ENCODE results near the gene TACR3. TPM values are rescaled to one million over a fixed set of nuclear protein-coding genes. Genes with fewer than 3 reads are reported as not detected.
A peak's percentile ranks its signal among the peaks of the same experiment; 100 is the strongest.

TACR3 gene, protein sequence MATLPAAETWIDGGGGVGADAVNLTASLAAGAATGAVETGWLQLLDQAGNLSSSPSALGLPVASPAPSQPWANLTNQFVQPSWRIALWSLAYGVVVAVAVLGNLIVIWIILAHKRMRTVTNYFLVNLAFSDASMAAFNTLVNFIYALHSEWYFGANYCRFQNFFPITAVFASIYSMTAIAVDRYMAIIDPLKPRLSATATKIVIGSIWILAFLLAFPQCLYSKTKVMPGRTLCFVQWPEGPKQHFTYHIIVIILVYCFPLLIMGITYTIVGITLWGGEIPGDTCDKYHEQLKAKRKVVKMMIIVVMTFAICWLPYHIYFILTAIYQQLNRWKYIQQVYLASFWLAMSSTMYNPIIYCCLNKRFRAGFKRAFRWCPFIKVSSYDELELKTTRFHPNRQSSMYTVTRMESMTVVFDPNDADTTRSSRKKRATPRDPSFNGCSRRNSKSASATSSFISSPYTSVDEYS
- total RNA-seq (2021; ENCODE audit: unreplicated experiment) (0.08 TPM), Bru-seq, nascent RNA (percentile 12 among the genes with signal in this experiment), BruChase-seq, experiment 1, labeled RNA remaining after a 2-hour chase (percentile 6 among the genes with signal in this experiment), BruChase-seq, experiment 2, labeled RNA remaining after a 6-hour chase (percentile 8 among the genes with signal in this experiment)
- polyA plus RNA-seq (2012; ENCODE audit: insufficient read length), result not detected
- long read RNA-seq, result 0 reads

DNA sequence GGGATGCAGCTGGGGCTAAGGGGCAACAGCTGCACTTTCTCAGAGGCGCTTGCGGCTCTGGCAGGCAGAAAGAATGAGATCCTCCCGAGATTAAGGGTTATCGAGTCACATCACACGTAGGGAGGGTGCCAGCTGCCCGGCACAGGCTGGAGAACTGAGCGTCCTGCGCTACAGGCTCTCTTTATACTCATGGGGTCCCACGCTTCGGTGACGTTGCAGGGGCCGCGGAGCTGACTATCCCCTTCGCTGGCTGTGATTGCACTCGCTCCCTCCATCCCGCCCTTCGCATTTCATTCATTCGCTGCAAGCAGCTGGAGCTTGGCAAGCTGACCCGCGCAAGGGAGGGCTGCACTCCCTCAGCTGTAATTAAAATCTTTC is at the start of gene TACR3:
Gene TACR3 (minus strand): TSS at position 156 of the 378 bp plus-strand sequence. CDS start 310 bp downstream, outside the sequence.
- ChIA-PET CTCF (no interaction called here), POLR2A (no interaction called here)

DNA sequence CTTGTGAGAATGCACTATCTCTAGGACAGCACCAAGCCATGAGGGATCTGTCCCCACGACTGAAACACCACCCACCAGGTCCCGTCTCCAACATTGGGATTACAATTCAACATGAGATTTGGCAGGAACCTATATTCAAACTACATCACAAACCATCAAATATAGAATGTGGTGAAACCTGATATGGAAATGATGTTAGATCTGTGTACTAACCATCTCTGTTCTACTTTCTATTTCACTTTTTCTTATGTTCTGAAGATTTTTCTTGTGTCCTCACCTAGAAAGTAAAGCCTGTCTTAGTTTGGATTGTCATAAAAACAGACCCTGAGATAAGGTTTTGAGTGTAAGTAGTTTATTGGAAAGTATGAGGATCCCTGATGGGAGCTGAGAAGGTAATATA is 37.8 kb upstream of the TACR3 start:
- Histone ChIP-seq H3K36me3 (ENCODE audit: control insufficient read depth, insufficient read depth, low read length) (no peaks in the 10 kb centered on the region), H3K4me1 (ENCODE audit: control insufficient read depth, insufficient read depth, low read length) (no peaks in the 10 kb centered on the region), H3K4me3 (ENCODE audit: low read depth in 2 of 2, low read length in 2 of 2) (no peak overlapping the region), H3K9me3 (ENCODE audit: control insufficient read depth, insufficient read depth, low read depth, low read length) (no peaks in the 10 kb centered on the region), H3K27me3 (ENCODE audit: control insufficient read depth, insufficient read depth, low read length) (no peaks in the 10 kb centered on the region), H3K27ac (ENCODE audit: low read length) (no peak overlapping the region)
- TF ChIP-seq, protein P1, sequence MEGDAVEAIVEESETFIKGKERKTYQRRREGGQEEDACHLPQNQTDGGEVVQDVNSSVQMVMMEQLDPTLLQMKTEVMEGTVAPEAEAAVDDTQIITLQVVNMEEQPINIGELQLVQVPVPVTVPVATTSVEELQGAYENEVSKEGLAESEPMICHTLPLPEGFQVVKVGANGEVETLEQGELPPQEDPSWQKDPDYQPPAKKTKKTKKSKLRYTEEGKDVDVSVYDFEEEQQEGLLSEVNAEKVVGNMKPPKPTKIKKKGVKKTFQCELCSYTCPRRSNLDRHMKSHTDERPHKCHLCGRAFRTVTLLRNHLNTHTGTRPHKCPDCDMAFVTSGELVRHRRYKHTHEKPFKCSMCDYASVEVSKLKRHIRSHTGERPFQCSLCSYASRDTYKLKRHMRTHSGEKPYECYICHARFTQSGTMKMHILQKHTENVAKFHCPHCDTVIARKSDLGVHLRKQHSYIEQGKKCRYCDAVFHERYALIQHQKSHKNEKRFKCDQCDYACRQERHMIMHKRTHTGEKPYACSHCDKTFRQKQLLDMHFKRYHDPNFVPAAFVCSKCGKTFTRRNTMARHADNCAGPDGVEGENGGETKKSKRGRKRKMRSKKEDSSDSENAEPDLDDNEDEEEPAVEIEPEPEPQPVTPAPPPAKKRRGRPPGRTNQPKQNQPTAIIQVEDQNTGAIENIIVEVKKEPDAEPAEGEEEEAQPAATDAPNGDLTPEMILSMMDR (IDR thresholded peaks at IDR 0.05), result no peak
- TF ChIP-seq SIN3A (IDR thresholded peaks at IDR 0.05; ENCODE audit: borderline replicate concordance, insufficient read depth, low read depth, low read length) (no peak), POLR2AphosphoS5 (IDR thresholded peaks at IDR 0.05; ENCODE audit: low read depth, low read length) (no peak), TCF7L2 (IDR thresholded peaks at IDR 0.05; ENCODE audit: low read depth, low read length) (no peak)
- TF ChIP-seq, protein P2, sequence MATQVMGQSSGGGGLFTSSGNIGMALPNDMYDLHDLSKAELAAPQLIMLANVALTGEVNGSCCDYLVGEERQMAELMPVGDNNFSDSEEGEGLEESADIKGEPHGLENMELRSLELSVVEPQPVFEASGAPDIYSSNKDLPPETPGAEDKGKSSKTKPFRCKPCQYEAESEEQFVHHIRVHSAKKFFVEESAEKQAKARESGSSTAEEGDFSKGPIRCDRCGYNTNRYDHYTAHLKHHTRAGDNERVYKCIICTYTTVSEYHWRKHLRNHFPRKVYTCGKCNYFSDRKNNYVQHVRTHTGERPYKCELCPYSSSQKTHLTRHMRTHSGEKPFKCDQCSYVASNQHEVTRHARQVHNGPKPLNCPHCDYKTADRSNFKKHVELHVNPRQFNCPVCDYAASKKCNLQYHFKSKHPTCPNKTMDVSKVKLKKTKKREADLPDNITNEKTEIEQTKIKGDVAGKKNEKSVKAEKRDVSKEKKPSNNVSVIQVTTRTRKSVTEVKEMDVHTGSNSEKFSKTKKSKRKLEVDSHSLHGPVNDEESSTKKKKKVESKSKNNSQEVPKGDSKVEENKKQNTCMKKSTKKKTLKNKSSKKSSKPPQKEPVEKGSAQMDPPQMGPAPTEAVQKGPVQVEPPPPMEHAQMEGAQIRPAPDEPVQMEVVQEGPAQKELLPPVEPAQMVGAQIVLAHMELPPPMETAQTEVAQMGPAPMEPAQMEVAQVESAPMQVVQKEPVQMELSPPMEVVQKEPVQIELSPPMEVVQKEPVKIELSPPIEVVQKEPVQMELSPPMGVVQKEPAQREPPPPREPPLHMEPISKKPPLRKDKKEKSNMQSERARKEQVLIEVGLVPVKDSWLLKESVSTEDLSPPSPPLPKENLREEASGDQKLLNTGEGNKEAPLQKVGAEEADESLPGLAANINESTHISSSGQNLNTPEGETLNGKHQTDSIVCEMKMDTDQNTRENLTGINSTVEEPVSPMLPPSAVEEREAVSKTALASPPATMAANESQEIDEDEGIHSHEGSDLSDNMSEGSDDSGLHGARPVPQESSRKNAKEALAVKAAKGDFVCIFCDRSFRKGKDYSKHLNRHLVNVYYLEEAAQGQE (IDR thresholded peaks at IDR 0.05; ENCODE audit: insufficient read depth in 1 of 2, low read depth in 2 of 2, low read length in 1 of 2), result no peak
- ChIA-PET POLR2A (no interaction called here), CTCF (no interaction called here)
- intact Hi-C loops (cut with micrococcal nuclease; ENCODE audit: unreplicated experiment), result no loop called here
- ATAC-seq, result no peak
- no peak for DNase-seq (ENCODE audit: low read depth, low spot score)
- in situ Hi-C loops (cut with HindIII; ENCODE audit: low pct_unique_long_range_greater_than_20kb, low sequenced_read_pairs), result no loop called here
- no TSS peak for BruUV-seq (replicated peaks)

More for the DNA sequence above, at the start of gene TACR3:
- ATAC-seq (peak; percentile 66), DNase-seq (ENCODE audit: low read depth, low spot score) (no peak)
- Histone ChIP-seq H3K27me3 (ENCODE audit: control insufficient read depth, insufficient read depth, low read length) (no peaks in the 10 kb centered on the region), H3K36me3 (ENCODE audit: control insufficient read depth, insufficient read depth, low read length) (no peaks in the 10 kb centered on the region), H3K27ac (ENCODE audit: low read length) (no peak within 1 kb of the TSS), H3K4me3 (ENCODE audit: low read depth in 2 of 2, low read length in 2 of 2) (peak within 1 kb of the TSS; percentile 22 to 41), H3K9me3 (ENCODE audit: control insufficient read depth, insufficient read depth, low read depth, low read length) (no peaks in the 10 kb centered on the region), H3K4me1 (ENCODE audit: control insufficient read depth, insufficient read depth, low read length) (no peaks in the 10 kb centered on the region)
- intact Hi-C loops (cut with micrococcal nuclease; ENCODE audit: unreplicated experiment), result no loop called here
- in situ Hi-C loops (cut with HindIII; ENCODE audit: low pct_unique_long_range_greater_than_20kb, low sequenced_read_pairs), result no loop called here
- TF ChIP-seq SIN3A (IDR thresholded peaks at IDR 0.05; ENCODE audit: borderline replicate concordance, insufficient read depth, low read depth, low read length) (no peak), POLR2AphosphoS5 (IDR thresholded peaks at IDR 0.05; ENCODE audit: low read depth, low read length) (no peak), TCF7L2 (IDR thresholded peaks at IDR 0.05; ENCODE audit: low read depth, low read length) (no peak)
- TF ChIP-seq, protein P2 (IDR thresholded peaks at IDR 0.05; ENCODE audit: insufficient read depth in 1 of 2, low read depth in 2 of 2, low read length in 1 of 2), result no peak
- TF ChIP-seq, protein P1 (IDR thresholded peaks at IDR 0.05), result no peak
- no TSS peak for BruUV-seq (replicated peaks)

All from Panc1 (cell line).